Activated CD4-positive, alpha-beta memory T cell treated with anti-CD3 and anti-CD28 coated beads, Interleukin-2, amount 10 ng/mL, durations not matched to agents 7 days and 5 days (primary cell): ENCODE data around the gene SPEG. TPM values are rescaled to one million over a fixed set of nuclear protein-coding genes. Genes with fewer than 3 reads are reported as not detected.

ENCODE experiments used
- CTCF ChIA-PET: fragments of 350-600 bp; sonication (Branson Sonifier 250); formaldehyde crosslinking; loops from one replicate; lab custom pipeline; 2021; ENCODE audit warnings: antibody characterized with exemption, inconsistent platforms; lab: Charles Lee
- POLR2A ChIA-PET: fragments of 350-600 bp; sonication (Branson Sonifier 250); formaldehyde crosslinking; loops from one replicate; lab custom pipeline; 2021; ENCODE audit warnings: antibody characterized with exemption; lab: Charles Lee
- DNase-seq: peaks from one replicate; pipeline ENCODE4 v3.0.0-alpha.2; 2020
- H3K27ac Mint-ChIP-seq: one replicate; pipeline ENCODE4 v1.8.0; 2021; ENCODE audit warnings: mild to moderate bottlenecking, mixed read lengths
- H3K27me3 Mint-ChIP-seq: one replicate; pipeline ENCODE4 v1.8.0; 2021; ENCODE audit warnings: mixed read lengths
- H3K36me3 Mint-ChIP-seq: one replicate; pipeline ENCODE4 v1.8.0; 2021; ENCODE audit warnings: low read depth, mixed read lengths
- H3K4me1 Mint-ChIP-seq: one replicate; pipeline ENCODE4 v1.8.0; 2021; ENCODE audit warnings: mixed read lengths
- H3K4me3 Mint-ChIP-seq: one replicate; pipeline ENCODE4 v1.8.0; 2021; ENCODE audit warnings: mild to moderate bottlenecking, mixed read lengths
- H3K9me3 Mint-ChIP-seq: one replicate; pipeline ENCODE4 v1.8.0; 2021; ENCODE audit warnings: mixed read lengths
- total RNA-seq, 2 experiments: library from RNA; stranded (reverse); gene quantifications; one replicate each; pipeline ENCODE4 v1.2.3, GENCODE V29; 2021

The SPEG gene
- total RNA-seq, 2 experiments from 2014 or later: 0.20 to 1.1 TPM

DNA sequence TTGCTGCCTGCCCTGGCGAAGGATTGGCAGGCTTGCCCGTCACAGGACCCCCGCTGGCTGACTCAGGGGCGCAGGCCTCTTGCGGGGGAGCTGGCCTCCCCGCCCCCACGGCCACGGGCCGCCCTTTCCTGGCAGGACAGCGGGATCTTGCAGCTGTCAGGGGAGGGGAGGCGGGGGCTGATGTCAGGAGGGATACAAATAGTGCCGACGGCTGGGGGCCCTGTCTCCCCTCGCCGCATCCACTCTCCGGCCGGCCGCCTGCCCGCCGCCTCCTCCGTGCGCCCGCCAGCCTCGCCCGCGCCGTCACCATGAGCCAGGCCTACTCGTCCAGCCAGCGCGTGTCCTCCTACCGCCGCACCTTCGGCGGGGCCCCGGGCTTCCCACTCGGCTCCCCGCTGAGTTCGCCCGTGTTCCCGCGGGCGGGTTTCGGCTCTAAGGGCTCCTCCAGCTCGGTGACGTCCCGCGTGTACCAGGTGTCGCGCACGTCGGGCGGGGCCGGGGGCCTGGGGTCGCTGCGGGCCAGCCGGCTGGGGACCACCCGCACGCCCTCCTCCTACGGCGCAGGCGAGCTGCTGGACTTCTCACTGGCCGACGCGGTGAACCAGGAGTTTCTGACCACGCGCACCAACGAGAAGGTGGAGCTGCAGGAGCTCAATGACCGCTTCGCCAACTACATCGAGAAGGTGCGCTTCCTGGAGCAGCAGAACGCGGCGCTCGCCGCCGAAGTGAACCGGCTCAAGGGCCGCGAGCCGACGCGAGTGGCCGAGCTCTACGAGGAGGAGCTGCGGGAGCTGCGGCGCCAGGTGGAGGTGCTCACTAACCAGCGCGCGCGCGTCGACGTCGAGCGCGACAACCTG, 16.3 kb upstream of the SPEG start, which contains the start of gene DES:
Gene DES (plus strand): TSS at position 223 of the 857 bp plus-strand sequence. CDS start 86 bp downstream, at position 309.
- Mint-ChIP-seq H3K27me3 (peaks cover 51% of the 10 kb centered on the region), H3K4me1 (peaks cover 4% of the 10 kb centered on the region), H3K36me3 (no peaks in the 10 kb centered on the region), H3K4me3 (no peak within 1 kb of the TSS), H3K9me3 (no peaks in the 10 kb centered on the region), H3K27ac (no peak within 1 kb of the TSS)
- CTCF ChIA-PET: no interaction called here
- no peak for DNase-seq
- POLR2A ChIA-PET: no interaction called here

- DNase-seq: no peak
- ChIA-PET CTCF (no interaction called here), POLR2A (no interaction called here)
- Mint-ChIP-seq H3K9me3 (no peaks in the 10 kb centered on the region), H3K4me1 (peaks cover 4% of the 10 kb centered on the region), H3K4me3 (no peak overlapping the region), H3K27me3 (peaks cover 45% of the 10 kb centered on the region), H3K36me3 (no peaks in the 10 kb centered on the region), H3K27ac (no peak overlapping the region)
Observed at GRCh38 chr2:219419012-219419324, 15.7 kb upstream of the SPEG start.

GRCh38 chr2:219419331-219420197, 15.1 kb upstream of the SPEG start:
- no peak for DNase-seq
- H3K27me3 Mint-ChIP-seq: peaks cover 41% of the 10 kb centered on the region
- no peaks in the 10 kb centered on the region for H3K36me3 Mint-ChIP-seq
- no peak overlapping the region for H3K4me3 Mint-ChIP-seq
- H3K4me1 Mint-ChIP-seq: peaks cover 4% of the 10 kb centered on the region
- POLR2A ChIA-PET: no interaction called here
- H3K27ac Mint-ChIP-seq: no peak overlapping the region
- CTCF ChIA-PET: no interaction called here
- no peaks in the 10 kb centered on the region for H3K9me3 Mint-ChIP-seq

DNA sequence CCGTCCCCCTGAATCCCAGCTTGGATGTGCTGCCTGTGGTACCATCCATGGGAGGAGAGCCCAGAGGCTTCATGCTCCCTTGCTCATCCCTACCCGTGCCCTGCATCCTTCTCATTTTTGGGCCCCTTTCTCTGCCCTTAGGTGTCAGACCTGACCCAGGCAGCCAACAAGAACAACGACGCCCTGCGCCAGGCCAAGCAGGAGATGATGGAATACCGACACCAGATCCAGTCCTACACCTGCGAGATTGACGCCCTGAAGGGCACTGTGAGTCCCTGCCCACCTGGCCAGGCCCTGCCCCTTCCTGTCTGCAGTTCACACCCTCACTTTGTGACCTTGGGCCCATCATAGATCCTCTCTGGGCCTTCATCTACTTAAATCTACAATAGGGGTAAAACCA, 14.0 kb upstream of the SPEG start:
- POLR2A ChIA-PET: no interaction called here
- H3K4me3 Mint-ChIP-seq: no peak overlapping the region
- CTCF ChIA-PET: no interaction called here
- no peaks in the 10 kb centered on the region for H3K9me3 Mint-ChIP-seq
- no peaks in the 10 kb centered on the region for H3K36me3 Mint-ChIP-seq
- no peak overlapping the region for H3K27ac Mint-ChIP-seq
- H3K27me3 Mint-ChIP-seq: peaks cover 34% of the 10 kb centered on the region
- peaks cover 4% of the 10 kb centered on the region for H3K4me1 Mint-ChIP-seq
- no peak for DNase-seq

DNA sequence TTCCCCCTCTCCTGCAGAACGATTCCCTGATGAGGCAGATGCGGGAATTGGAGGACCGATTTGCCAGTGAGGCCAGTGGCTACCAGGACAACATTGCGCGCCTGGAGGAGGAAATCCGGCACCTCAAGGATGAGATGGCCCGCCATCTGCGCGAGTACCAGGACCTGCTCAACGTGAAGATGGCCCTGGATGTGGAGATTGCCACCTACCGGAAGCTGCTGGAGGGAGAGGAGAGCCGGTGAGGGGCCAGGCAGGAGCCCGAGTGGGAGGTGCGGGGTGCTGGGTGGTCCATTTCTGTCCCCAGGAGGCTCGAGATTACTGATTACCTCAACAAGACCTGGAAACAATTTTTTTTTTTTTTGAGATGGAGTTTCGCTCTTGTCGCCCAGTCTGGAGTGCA, 13.3 kb upstream of the SPEG start:
- DNase-seq: no peak
- no peak overlapping the region for H3K4me3 Mint-ChIP-seq
- no peaks in the 10 kb centered on the region for H3K9me3 Mint-ChIP-seq
- ChIA-PET POLR2A (no interaction called here), CTCF (no interaction called here)
- peaks cover 30% of the 10 kb centered on the region for H3K27me3 Mint-ChIP-seq
- H3K4me1 Mint-ChIP-seq: peaks cover 4% of the 10 kb centered on the region
- H3K27ac Mint-ChIP-seq: no peak overlapping the region
- no peaks in the 10 kb centered on the region for H3K36me3 Mint-ChIP-seq

DNA sequence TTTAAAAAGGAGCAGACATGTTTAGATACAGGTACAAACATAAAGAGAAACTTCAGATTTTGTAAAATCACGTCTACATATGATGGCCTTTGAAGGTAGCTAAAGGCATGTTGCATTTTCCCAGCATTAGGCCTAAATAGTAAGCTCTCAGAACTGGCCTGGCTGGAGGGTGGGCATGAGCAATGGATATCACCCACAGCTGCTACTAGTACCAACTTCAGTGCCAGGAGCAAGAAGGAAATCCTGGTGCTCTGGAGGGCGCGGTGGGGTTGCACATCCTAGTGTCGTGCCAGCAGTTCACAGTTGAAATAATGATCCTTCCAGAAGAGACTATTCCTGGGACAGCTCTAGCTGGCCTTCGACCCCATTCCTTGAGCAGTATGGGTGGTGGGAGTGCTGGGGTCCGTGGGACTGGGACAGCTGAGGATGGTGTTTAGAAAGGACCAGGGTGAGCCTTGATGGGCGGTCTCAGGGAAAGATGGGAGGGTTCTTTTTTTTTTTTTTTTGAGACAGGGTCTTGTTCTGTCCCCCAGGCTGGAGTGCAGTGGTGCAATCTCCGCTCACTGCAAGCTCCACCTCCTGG, 11.6 kb upstream of the SPEG start:
- peaks cover 18% of the 10 kb centered on the region for H3K27me3 Mint-ChIP-seq
- CTCF ChIA-PET: interaction anchor here (0.6 to 1.7 kb wide), 2 partner anchors 20 to 269 kb away, joined by 4 read pairs; no protein-coding TSS in a partner anchor
- no peak overlapping the region for H3K4me3 Mint-ChIP-seq
- peaks cover 4% of the 10 kb centered on the region for H3K4me1 Mint-ChIP-seq
- no peaks in the 10 kb centered on the region for H3K9me3 Mint-ChIP-seq
- DNase-seq: no peak
- POLR2A ChIA-PET: no interaction called here
- no peaks in the 10 kb centered on the region for H3K36me3 Mint-ChIP-seq
- H3K27ac Mint-ChIP-seq: no peak overlapping the region

DNA sequence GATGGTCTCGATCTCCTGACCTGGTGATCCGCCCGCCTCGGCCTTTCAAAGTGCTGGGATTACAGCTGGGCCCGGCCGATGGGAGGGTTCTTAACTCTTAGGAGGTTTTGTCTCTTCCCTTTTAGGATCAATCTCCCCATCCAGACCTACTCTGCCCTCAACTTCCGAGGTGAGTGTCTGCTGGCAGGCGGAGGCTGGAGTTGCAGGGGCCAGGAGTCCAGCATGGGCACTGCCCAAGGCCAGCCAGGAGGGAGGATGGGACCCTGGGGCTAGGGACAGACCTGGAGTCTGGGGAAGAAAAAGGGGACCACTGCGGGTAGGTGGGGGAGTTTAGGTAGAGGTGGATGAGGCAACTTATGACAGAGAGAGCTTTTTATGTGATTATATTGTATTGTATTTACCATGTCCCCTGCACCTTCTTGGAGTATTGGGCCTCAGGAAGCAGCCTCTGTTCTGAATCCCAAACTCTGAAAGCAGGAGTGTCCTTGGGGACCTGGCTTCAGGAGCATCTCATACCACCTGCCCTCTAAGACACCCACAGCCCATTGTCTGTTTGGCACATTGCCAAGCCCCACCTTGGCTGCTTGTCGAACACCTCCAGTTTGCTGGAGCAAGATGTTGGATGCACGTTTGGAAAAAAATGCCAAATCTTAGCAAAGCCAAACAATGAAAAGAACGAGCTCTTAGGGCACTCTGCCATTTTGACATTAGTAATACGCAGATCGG, 10.8 kb upstream of the SPEG start:
- H3K4me3 Mint-ChIP-seq: no peak overlapping the region
- H3K27me3 Mint-ChIP-seq: peaks cover 16% of the 10 kb centered on the region
- DNase-seq: no peak
- H3K9me3 Mint-ChIP-seq: no peaks in the 10 kb centered on the region
- no peaks in the 10 kb centered on the region for H3K36me3 Mint-ChIP-seq
- POLR2A ChIA-PET: no interaction called here
- H3K27ac Mint-ChIP-seq: no peak overlapping the region
- CTCF ChIA-PET: interaction anchor here (1.7 kb wide), 1 partner anchor 21 kb away, joined by 4 read pairs; no protein-coding TSS in a partner anchor
- peaks cover 4% of the 10 kb centered on the region for H3K4me1 Mint-ChIP-seq

DNA sequence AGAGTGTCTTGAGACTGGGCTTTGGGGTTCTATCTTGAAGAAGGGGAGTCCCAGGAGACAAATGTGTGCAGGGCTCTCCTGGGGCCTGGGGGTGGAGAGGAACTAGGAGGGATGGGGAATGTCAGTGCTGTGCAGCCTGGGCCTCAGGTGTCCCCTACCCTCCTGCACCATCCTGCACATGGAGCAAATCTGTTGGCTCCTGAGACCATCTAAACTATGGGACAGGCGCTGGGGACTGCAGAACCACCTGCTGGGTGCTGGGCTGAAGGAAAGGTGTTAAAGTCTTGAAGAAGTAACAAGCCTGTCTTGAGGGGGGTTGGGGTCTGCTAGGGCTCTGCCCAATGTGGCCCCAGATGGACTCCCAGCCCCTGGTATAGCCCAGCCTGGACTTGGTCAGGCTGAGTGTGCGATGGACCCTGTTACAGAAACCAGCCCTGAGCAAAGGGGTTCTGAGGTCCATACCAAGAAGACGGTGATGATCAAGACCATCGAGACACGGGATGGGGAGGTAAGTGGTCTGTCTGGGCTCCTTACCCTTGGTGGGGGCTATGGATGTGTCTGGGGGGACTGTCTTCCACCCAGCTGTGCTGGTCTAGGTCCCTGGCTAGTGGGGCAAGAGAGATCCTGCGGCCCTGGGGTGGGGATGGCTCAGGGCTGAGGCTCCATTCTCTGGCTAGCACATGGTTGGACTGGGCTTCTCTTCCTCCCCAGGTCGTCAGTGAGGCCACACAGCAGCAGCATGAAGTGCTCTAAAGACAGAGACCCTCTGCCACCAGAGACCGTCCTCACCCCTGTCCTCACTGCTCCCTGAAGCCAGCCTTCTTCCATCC, 9.2 kb upstream of the SPEG start:
- no peak overlapping the region for H3K4me3 Mint-ChIP-seq
- H3K27me3 Mint-ChIP-seq: peaks cover 5% of the 10 kb centered on the region
- POLR2A ChIA-PET: no interaction called here
- H3K36me3 Mint-ChIP-seq: no peaks in the 10 kb centered on the region
- CTCF ChIA-PET: no interaction called here
- no peaks in the 10 kb centered on the region for H3K9me3 Mint-ChIP-seq
- no peak overlapping the region for H3K27ac Mint-ChIP-seq
- no peaks in the 10 kb centered on the region for H3K4me1 Mint-ChIP-seq
- no peak for DNase-seq

GRCh38 chr2:219426068-219426443, 8.6 kb upstream of the SPEG start:
- no peak overlapping the region for H3K27ac Mint-ChIP-seq
- no peaks in the 10 kb centered on the region for H3K9me3 Mint-ChIP-seq
- DNase-seq: no peak
- no peak overlapping the region for H3K4me3 Mint-ChIP-seq
- POLR2A ChIA-PET: no interaction called here
- no peaks in the 10 kb centered on the region for H3K4me1 Mint-ChIP-seq
- peaks cover 5% of the 10 kb centered on the region for H3K27me3 Mint-ChIP-seq
- CTCF ChIA-PET: no interaction called here
- H3K36me3 Mint-ChIP-seq: no peaks in the 10 kb centered on the region

- H3K4me3 Mint-ChIP-seq: no peak overlapping the region
- peaks cover 5% of the 10 kb centered on the region for H3K27me3 Mint-ChIP-seq
- ChIA-PET POLR2A (no interaction called here), CTCF (interaction anchor here (1.0 kb wide), 1 partner anchor 31 kb away, joined by 3 read pairs; no protein-coding TSS in a partner anchor)
- H3K4me1 Mint-ChIP-seq: no peaks in the 10 kb centered on the region
- no peak for DNase-seq
- no peaks in the 10 kb centered on the region for H3K36me3 Mint-ChIP-seq
- H3K9me3 Mint-ChIP-seq: no peaks in the 10 kb centered on the region
- H3K27ac Mint-ChIP-seq: no peak overlapping the region
Observed at GRCh38 chr2:219426534-219427136, 8.0 kb upstream of the SPEG start.

DNA sequence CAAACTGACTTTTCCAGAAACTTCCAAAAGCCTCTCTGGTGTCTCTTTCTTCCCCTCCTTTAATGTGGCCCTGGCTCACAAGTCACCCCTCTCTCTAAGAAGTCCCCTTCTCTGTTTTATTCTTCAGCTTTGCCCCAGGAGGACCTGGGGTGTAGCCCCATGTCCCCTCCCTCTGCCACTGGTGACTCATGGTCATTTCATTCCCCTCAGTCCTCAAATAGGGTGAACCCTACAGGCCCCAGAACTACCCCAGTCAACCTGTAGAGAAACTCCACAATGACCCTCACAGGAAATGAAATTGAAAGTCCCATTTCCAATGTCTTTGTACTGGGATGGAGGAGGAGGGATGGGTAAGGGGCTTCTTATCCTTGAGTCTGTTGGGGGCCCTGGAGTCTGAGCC, 6.2 kb upstream of the SPEG start:
- Mint-ChIP-seq H3K36me3 (no peaks in the 10 kb centered on the region), H3K9me3 (no peaks in the 10 kb centered on the region), H3K27me3 (peaks cover 5% of the 10 kb centered on the region), H3K4me1 (no peaks in the 10 kb centered on the region), H3K4me3 (no peak overlapping the region), H3K27ac (no peak overlapping the region)
- POLR2A ChIA-PET: no interaction called here
- DNase-seq: no peak
- CTCF ChIA-PET: no interaction called here
